ENCODE measurements around the gene TSPO. TPM values are rescaled to one million over a fixed set of nuclear protein-coding genes. Genes with fewer than 3 reads are reported as not detected.

TSPO gene
- total and polyA plus RNA-seq, 7 experiments from 2014 or later: 56.1 to 357 (median 102) TPM

DNA sequence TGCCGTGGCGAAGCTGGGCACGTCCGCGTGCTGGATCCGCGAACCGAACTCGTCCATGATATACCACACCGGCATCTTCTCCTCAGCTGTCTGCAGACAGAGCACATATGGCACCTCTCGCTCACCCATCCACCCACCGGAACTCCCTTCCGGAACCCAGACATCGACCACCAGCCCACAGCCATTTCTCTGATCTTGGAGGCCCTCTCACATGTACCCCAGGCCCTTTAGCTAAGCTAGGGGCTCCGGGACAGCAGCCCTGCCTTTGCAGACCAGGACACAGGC, 28.5 kb downstream of the TSPO start:
- Histone ChIP-seq H3K27me3 (ENCODE audit: control insufficient read depth in 2 of 2, insufficient read depth in 2 of 2, low read length in 2 of 2) (no peaks in the 10 kb centered on the region), H3K36me3 (ENCODE audit: control insufficient read depth in 2 of 3, insufficient read depth in 3 of 3, low read length in 3 of 3) (peaks cover 0 to 41% (median 3%) of the 10 kb centered on the region in 3 experiments), H3K9me3 (ENCODE audit: control insufficient read depth in 2 of 3, low read length in 3 of 3) (no peaks in the 10 kb centered on the region), H3K4me1 (ENCODE audit: control insufficient read depth in 2 of 2, insufficient read depth in 2 of 2, low read length in 2 of 2) (peaks cover 0 to 6% of the 10 kb centered on the region in 2 donors), H3K27ac (ENCODE audit: low read depth, low read length) (no peak overlapping the region), H3K4me3 (ENCODE audit: low read length) (no peak overlapping the region)
- H3K4me1 Mint-ChIP-seq: peaks cover 5 to 17% (median 9%) of the 10 kb centered on the region in 7 donors
- no peaks in the 10 kb centered on the region for H3K27me3 Mint-ChIP-seq
- ChIA-PET POLR2A (no interaction called here), CTCF (no interaction called here)
- intact Hi-C loops (cut with micrococcal nuclease): loop anchor here in 1 of 2 donors (10.0 kb wide), 1 partner anchor 85 kb away; no protein-coding TSS in a partner anchor
- no peak overlapping the region for H3K27ac Mint-ChIP-seq
- DNase-seq: no peak
- peaks cover 0 to 1% (median 0%) of the 10 kb centered on the region in 11 donors for H3K9me3 Mint-ChIP-seq
- ATAC-seq: no peak
- H3K36me3 Mint-ChIP-seq: peaks cover 0 to 22% (median 4%) of the 10 kb centered on the region in 5 donors
- H3K4me3 Mint-ChIP-seq: no peak overlapping the region

DNA sequence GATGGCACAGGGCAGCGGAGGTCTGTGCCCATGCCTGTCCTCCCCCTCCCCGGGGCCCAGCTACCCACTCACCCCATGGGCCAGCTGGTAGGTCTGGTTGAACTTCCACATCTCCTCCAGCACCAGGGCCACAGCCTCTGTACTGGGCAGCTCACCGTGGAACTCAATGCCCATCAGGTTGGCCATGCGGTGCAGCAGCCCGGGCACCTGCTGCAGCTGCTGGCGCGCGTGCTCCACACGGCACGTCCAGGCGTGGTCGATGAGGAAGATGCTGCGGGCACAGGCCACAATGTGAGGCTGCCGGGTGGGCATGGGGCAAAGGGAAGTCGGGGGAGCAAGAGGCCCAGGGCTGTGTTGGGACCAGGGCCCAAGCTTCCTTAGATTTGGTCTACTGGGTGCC, 29.3 kb downstream of the TSPO start:
- Mint-ChIP-seq H3K27ac (no peak overlapping the region), H3K9me3 (peaks cover 0 to 1% (median 0%) of the 10 kb centered on the region in 11 donors), H3K27me3 (no peaks in the 10 kb centered on the region), H3K4me1 (peaks cover 5 to 22% (median 15%) of the 10 kb centered on the region in 7 donors), H3K4me3 (no peak overlapping the region), H3K36me3 (peaks cover 0 to 22% (median 4%) of the 10 kb centered on the region in 5 donors)
- POLR2A ChIA-PET: interaction anchor here (1.0 kb wide), 1 partner anchor 22 kb away, joined by 3 read pairs; no protein-coding TSS in a partner anchor
- Histone ChIP-seq H3K27me3 (ENCODE audit: control insufficient read depth in 2 of 2, insufficient read depth in 2 of 2, low read length in 2 of 2) (no peaks in the 10 kb centered on the region), H3K36me3 (ENCODE audit: control insufficient read depth in 2 of 3, insufficient read depth in 3 of 3, low read length in 3 of 3) (peaks cover 0 to 35% (median 3%) of the 10 kb centered on the region in 3 experiments), H3K4me1 (ENCODE audit: control insufficient read depth in 2 of 2, insufficient read depth in 2 of 2, low read length in 2 of 2) (peaks cover 3 to 6% of the 10 kb centered on the region in 2 donors), H3K27ac (ENCODE audit: low read depth, low read length) (no peak overlapping the region), H3K4me3 (ENCODE audit: low read length) (no peak overlapping the region), H3K9me3 (ENCODE audit: control insufficient read depth in 2 of 3, low read length in 3 of 3) (no peaks in the 10 kb centered on the region)
- DNase-seq: no peak
- CTCF ChIA-PET: no interaction called here
- no peak for ATAC-seq
- intact Hi-C loops (cut with micrococcal nuclease): loop anchor here in 1 of 2 donors (10.0 kb wide), 1 partner anchor 84 kb away; no protein-coding TSS in a partner anchor

DNA sequence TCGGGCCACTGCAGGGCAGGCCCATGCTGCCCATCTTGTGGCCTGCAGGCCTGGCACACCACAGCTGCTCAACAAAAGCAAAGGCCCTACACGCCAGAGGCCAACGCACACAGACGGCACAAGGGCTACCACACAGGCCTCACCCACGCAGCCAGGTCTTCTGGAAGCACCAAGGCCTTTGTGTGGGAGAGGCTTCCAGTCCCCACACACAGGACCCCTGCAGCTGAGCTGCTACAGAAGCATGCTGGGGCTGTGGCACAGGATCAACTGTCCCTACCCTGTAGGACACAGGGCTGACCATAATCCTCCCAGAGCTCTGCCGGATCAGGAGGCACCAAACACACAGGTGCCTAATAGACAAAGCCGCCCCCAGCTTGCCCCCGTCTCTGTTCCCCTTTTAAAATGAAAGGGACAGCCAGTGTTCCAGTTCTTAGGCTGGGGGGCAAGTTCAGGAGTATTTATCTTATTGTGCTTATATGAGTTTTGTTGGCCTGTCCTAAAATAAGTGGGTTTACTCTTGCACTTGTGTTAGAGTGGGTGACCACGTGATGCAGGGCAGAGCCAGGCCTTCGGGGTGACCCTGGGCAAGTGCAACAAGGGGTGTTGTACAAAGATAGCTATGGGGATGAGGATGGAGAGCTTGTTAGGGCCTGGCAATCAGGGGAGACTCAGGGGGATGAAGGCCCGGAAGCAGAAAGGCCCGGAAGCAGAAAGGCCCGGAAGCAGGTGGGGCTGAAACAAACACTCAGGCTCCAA, 30.1 kb downstream of the TSPO start:
- Mint-ChIP-seq H3K27me3 (no peaks in the 10 kb centered on the region), H3K9me3 (peaks cover 0 to 1% (median 0%) of the 10 kb centered on the region in 11 donors), H3K36me3 (peaks cover 0 to 22% (median 4%) of the 10 kb centered on the region in 5 donors), H3K4me1 (peaks cover 5 to 23% (median 17%) of the 10 kb centered on the region in 7 donors), H3K4me3 (no peak overlapping the region), H3K27ac (peak overlapping the region in 1 of 9 donors; percentile 2)
- intact Hi-C loops (cut with micrococcal nuclease): loop anchor here in 1 of 2 donors (10.0 kb wide), 1 partner anchor 83 kb away; no protein-coding TSS in a partner anchor
- ChIA-PET CTCF (interaction anchor here (0.6 kb wide), 1 partner anchor 560 kb away, joined by 3 read pairs; no protein-coding TSS in a partner anchor), POLR2A (no interaction called here)
- ATAC-seq (no peak), DNase-seq (no peak)
- H3K27me3 ChIP-seq (ENCODE audit: control insufficient read depth in 2 of 2, insufficient read depth in 2 of 2, low read length in 2 of 2): no peaks in the 10 kb centered on the region
- peaks cover 0 to 35% (median 3%) of the 10 kb centered on the region in 3 experiments for H3K36me3 ChIP-seq (ENCODE audit: control insufficient read depth in 2 of 3, insufficient read depth in 3 of 3, low read length in 3 of 3)
- peaks cover 10 to 12% of the 10 kb centered on the region in 2 donors for H3K4me1 ChIP-seq (ENCODE audit: control insufficient read depth in 2 of 2, insufficient read depth in 2 of 2, low read length in 2 of 2)
- no peaks in the 10 kb centered on the region for H3K9me3 ChIP-seq (ENCODE audit: control insufficient read depth in 2 of 3, low read length in 3 of 3)
- H3K4me3 ChIP-seq (ENCODE audit: low read length): no peak overlapping the region
- no peak overlapping the region for H3K27ac ChIP-seq (ENCODE audit: low read depth, low read length)

- no peak overlapping the region for H3K4me3 ChIP-seq (ENCODE audit: low read length)
- H3K36me3 ChIP-seq (ENCODE audit: control insufficient read depth in 2 of 3, insufficient read depth in 3 of 3, low read length in 3 of 3): peaks cover 0 to 35% (median 3%) of the 10 kb centered on the region in 3 experiments
- peaks cover 0 to 1% (median 0%) of the 10 kb centered on the region in 11 donors for H3K9me3 Mint-ChIP-seq
- ChIA-PET CTCF (interaction anchor here (0.6 kb wide), 1 partner anchor 560 kb away, joined by 3 read pairs; no protein-coding TSS in a partner anchor), POLR2A (no interaction called here)
- H3K27ac ChIP-seq (ENCODE audit: low read depth, low read length): no peak overlapping the region
- no peak for DNase-seq
- peaks cover 0 to 22% (median 4%) of the 10 kb centered on the region in 5 donors for H3K36me3 Mint-ChIP-seq
- no peaks in the 10 kb centered on the region for H3K27me3 ChIP-seq (ENCODE audit: control insufficient read depth in 2 of 2, insufficient read depth in 2 of 2, low read length in 2 of 2)
- H3K9me3 ChIP-seq (ENCODE audit: control insufficient read depth in 2 of 3, low read length in 3 of 3): no peaks in the 10 kb centered on the region
- intact Hi-C loops (cut with micrococcal nuclease): loop anchor here in 1 of 2 donors (10.0 kb wide), 1 partner anchor 83 kb away; no protein-coding TSS in a partner anchor
- no peak overlapping the region for H3K27ac Mint-ChIP-seq
- no peak for ATAC-seq
- H3K4me1 Mint-ChIP-seq: peaks cover 5 to 23% (median 17%) of the 10 kb centered on the region in 7 donors
- H3K4me1 ChIP-seq (ENCODE audit: control insufficient read depth in 2 of 2, insufficient read depth in 2 of 2, low read length in 2 of 2): peaks cover 10 to 12% of the 10 kb centered on the region in 2 donors
- no peak overlapping the region for H3K4me3 Mint-ChIP-seq
- no peaks in the 10 kb centered on the region for H3K27me3 Mint-ChIP-seq
These were observed 30.8 kb downstream of the TSPO start for GRCh38 chr22:43182118-43182517.

- H3K27me3 Mint-ChIP-seq: no peaks in the 10 kb centered on the region
- ATAC-seq (no peak), DNase-seq (no peak)
- Histone ChIP-seq H3K9me3 (ENCODE audit: control insufficient read depth in 2 of 3, low read length in 3 of 3) (no peaks in the 10 kb centered on the region), H3K4me1 (ENCODE audit: control insufficient read depth in 2 of 2, insufficient read depth in 2 of 2, low read length in 2 of 2) (peaks cover 11 to 13% of the 10 kb centered on the region in 2 donors), H3K36me3 (ENCODE audit: control insufficient read depth in 2 of 3, insufficient read depth in 3 of 3, low read length in 3 of 3) (peaks cover 0 to 32% (median 3%) of the 10 kb centered on the region in 3 experiments), H3K27ac (ENCODE audit: low read depth, low read length) (no peak overlapping the region), H3K4me3 (ENCODE audit: low read length) (no peak overlapping the region), H3K27me3 (ENCODE audit: control insufficient read depth in 2 of 2, insufficient read depth in 2 of 2, low read length in 2 of 2) (no peaks in the 10 kb centered on the region)
- H3K36me3 Mint-ChIP-seq: peaks cover 0 to 22% (median 4%) of the 10 kb centered on the region in 5 donors
- intact Hi-C loops (cut with micrococcal nuclease): loop anchor here in 1 of 2 donors (10.0 kb wide), 1 partner anchor 82 kb away; no protein-coding TSS in a partner anchor
- ChIA-PET CTCF (no interaction called here), POLR2A (no interaction called here)
- H3K9me3 Mint-ChIP-seq: peaks cover 0 to 3% (median 0%) of the 10 kb centered on the region in 11 donors
- H3K4me3 Mint-ChIP-seq: no peak overlapping the region
- H3K4me1 Mint-ChIP-seq: peaks cover 5 to 24% (median 19%) of the 10 kb centered on the region in 7 donors
- H3K27ac Mint-ChIP-seq: peak overlapping the region in 1 of 9 donors; percentile 53
These were observed 31.4 kb downstream of the TSPO start for GRCh38 chr22:43182726-43183125.

DNA sequence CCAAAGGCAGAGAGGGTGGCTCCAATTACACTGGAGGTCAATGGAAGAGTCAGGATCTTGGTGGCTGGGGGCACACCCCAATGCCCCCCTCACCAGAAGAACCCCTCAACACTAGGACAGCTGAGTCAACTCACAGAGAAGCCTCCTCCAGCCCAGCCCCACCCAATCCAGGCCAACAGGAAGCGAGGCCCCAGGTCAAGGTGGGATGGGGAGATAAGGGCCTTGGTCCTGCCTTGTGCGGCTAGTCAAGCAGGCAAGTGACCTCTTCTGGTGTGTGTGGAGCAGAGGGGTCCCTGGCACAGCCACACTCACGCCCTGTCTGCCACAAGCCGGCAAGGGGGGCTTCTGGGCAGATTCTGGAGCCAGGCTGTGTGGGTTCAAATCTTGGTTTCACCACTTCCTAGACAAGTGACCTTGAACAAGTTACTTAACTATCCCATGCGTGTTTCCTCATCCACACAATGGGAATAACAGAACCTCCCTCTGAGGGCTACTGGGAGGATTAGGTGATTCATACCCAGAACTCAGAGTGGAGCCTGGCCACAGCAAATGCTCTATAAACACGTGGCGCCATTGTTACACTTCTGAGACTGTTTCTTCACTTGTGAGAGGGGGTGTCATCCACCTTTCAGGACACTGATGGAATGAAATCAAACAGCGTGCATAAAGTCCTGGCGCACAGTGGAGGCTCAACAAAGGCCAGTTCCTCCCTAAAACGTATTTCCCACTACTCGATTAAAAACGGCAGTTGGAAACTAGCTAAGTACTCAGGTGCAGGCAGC, 32.3 kb downstream of the TSPO start:
- ATAC-seq (no peak), DNase-seq (no peak)
- H3K9me3 Mint-ChIP-seq: peaks cover 0 to 3% (median 0%) of the 10 kb centered on the region in 11 donors
- peaks cover 5 to 30% (median 23%) of the 10 kb centered on the region in 7 donors for H3K4me1 Mint-ChIP-seq
- Histone ChIP-seq H3K4me3 (ENCODE audit: low read length) (no peak overlapping the region), H3K27me3 (ENCODE audit: control insufficient read depth in 2 of 2, insufficient read depth in 2 of 2, low read length in 2 of 2) (no peaks in the 10 kb centered on the region), H3K27ac (ENCODE audit: low read depth, low read length) (no peak overlapping the region), H3K9me3 (ENCODE audit: control insufficient read depth in 2 of 3, low read length in 3 of 3) (no peaks in the 10 kb centered on the region), H3K36me3 (ENCODE audit: control insufficient read depth in 2 of 3, insufficient read depth in 3 of 3, low read length in 3 of 3) (peaks cover 0 to 29% (median 3%) of the 10 kb centered on the region in 3 experiments), H3K4me1 (ENCODE audit: control insufficient read depth in 2 of 2, insufficient read depth in 2 of 2, low read length in 2 of 2) (peaks cover 18% of the 10 kb centered on the region in 2 donors)
- ChIA-PET CTCF (no interaction called here), POLR2A (interaction anchor here (1.0 kb wide), 1 partner anchor 21 kb away, joined by 4 read pairs; no protein-coding TSS in a partner anchor)
- H3K27ac Mint-ChIP-seq: peak overlapping the region in 4 of 9 donors; percentile 5 to 60 (median 15)
- peak overlapping the region in 4 of 10 donors; percentile 1 to 78 (median 51) for H3K4me3 Mint-ChIP-seq
- H3K27me3 Mint-ChIP-seq: no peaks in the 10 kb centered on the region
- H3K36me3 Mint-ChIP-seq: peaks cover 0 to 20% (median 2%) of the 10 kb centered on the region in 5 donors
- intact Hi-C loops (cut with micrococcal nuclease): loop anchor here in 1 of 2 donors (10.0 kb wide), 1 partner anchor 81 kb away; no protein-coding TSS in a partner anchor
